Measurements from ENCODE around the gene SRCIN1.
"Not testable (repeated sequence)": the region's sequence is repeated elsewhere in the genome, so short reads cannot be mapped to it uniquely, and the experiment has no call there.

SRCIN1 gene

DNA sequence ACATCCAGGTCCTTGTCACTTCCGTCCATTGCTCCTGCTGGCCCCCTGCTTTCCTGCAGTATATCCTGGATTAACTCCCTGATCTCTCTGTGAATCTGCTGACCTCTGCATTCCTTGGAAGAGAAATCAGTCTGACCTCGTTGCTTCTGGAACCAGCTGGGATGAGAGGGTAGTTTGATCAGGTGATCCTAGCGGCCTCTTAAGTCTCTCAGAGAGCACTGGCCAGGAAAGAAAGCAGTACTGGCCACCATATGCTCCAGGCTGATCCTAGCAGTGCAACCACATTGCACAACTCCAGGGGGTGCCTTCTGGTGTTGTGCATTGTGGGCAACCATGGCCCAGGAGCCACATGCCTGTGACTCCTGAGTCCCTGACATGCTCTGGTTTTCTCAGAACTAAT lies 98.3 kb downstream of the SRCIN1 start:
- no peak for DNase-seq

DNA sequence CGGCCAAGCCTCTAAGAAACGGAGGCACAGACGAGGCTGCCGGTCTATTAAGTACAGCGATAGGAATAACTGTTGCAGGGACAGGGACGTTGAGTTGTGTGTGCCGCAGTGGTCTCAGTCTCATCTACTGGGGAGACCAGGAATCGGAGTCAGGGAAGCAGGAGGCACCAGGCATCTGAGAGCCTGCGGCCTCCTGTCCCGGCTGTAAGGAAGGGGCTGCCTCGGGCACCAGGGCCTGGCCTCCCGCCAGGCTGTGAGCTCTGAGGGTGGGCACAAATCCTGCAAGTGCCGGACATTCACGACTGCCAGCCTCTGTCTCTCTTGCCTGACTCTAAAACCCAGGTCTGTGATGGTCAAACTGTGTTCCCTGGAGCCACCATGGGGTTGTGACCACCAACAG lies 101.5 kb downstream of the SRCIN1 start:
- DNase-seq = no peak

DNA sequence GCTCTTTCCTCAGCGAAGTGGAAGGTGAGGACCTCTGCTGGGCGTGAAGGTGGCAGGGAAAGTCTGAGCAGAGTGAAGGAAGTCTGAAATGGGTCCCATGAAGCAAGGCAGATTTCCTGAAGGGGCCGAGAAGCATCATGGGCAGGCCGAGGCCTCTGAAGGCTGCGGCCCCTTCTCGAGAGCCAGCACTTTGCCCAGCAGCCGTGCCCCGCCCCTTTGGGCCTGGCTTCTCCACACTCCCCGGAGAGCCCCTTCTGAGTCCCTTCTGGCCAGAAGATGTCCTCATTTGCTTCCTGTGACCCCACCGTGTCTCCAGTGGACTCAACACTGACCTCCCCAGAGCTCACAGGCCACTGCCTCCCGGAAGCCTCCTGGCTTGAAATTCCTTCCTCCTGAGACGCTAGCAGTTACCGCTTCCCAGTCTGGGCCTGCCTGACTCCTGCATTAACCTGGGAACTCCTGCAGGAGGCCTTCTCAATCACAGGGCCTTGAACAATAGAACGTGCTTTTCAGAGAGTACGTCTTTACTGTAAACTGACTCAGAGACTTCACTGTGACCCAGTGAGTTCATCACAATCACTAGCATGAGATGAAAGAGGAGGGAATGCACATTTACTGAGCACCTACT lies 102.4 kb downstream of the SRCIN1 start:
- not testable (repeated sequence) for DNase-seq

DNA sequence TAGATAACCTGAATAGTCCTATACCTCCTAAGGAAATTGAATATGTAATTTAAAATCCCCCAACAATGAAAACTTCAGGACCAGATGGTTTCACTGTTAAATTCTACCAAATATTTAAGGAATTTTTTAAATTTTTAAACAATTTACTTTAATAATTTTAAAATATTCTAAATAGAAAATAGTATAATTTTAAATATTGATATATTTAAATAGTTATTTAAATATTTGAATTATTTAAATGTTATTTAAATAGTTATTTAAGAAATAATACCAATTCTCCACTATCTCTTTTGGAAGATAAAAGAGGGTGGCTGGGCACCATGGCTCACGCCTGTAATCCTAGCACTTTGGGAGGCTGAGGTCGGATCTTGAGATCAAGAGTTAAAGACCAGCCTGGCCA lies 104.0 kb downstream of the SRCIN1 start:
- DNase-seq = not testable (repeated sequence)

DNA sequence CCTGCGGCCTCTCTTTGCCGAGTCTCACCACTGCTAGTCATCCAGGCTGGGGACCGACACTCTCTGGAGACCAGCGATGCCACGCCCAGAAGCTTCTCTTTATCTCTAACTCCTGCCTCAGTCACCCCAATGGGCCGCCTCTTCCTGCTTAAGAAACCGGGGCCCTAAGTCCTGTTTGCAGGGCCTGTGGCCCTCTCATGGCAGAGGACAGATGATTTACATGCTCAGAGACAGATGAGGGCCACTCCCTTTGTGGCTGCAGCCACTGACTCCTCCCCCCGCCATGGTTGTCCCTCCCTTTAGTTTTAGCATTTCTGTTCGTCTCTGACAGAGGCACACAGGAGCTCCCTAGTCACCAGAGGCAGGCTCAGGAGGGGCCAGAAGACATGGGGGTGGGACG lies 106.5 kb downstream of the SRCIN1 start:
- DNase-seq = not testable (repeated sequence)

DNA sequence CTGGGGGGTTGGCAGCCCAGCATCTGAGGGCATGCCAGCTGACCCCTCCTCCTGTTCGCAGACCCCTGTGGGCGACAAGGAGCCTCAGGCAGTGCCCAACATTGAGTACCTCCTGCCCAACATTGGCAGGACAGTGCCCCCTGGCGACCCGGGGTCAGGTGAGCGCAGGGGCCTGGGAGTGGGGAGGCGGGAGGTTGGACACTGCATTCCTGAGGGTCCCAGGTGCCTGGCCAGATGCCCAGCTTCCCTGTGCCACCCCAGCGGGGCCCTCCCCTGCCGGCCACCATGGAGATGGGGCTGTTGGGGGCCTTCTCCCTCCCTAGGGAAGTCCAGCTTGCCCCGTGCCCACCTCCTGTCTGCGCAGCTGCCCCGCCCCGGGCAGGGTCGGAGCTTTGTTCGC lies 107.4 kb downstream of the SRCIN1 start:
- no peak for DNase-seq

DNA sequence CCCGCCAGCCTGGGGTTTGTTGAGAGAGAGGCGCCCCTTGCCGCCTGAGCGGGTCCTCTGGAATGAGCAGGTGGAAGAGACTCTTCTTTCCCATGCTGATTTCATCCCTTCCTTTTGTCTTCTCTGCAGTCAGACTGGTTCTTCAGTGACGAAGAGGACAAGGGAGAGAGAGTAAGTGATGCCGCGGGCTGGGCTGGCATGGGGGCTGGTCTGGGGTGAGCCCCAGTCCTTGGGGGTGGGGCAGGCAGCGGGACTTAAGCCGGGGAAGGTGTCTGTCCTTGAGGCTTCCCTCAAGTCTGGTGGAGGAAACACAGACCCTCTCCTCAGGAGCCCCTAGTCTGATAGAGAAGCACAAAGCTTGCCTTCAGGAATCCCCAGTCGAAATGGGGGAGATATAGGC lies 108.1 kb downstream of the SRCIN1 start:
- not testable (repeated sequence) for DNase-seq

DNA sequence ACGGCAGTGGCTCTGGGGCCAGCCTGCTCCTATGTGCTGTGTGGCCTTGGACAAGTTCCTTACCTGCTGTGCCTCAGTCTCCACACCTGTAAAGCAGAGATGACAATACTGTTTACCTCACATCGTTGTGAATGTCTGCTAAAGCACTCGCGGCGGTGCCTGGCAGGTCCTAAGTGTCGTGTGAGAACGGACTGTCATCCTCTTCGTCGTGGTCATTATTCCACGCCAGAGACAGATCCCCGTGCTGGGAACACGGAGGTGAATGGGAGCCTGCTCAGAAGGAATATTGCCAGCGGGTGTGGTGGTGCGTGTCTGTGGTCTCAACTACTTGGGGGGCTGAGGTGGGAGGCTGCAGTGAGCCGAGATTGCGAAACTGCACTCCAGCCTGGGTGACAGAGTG lies 111.6 kb downstream of the SRCIN1 start:
- DNase-seq = not testable (repeated sequence)

DNA sequence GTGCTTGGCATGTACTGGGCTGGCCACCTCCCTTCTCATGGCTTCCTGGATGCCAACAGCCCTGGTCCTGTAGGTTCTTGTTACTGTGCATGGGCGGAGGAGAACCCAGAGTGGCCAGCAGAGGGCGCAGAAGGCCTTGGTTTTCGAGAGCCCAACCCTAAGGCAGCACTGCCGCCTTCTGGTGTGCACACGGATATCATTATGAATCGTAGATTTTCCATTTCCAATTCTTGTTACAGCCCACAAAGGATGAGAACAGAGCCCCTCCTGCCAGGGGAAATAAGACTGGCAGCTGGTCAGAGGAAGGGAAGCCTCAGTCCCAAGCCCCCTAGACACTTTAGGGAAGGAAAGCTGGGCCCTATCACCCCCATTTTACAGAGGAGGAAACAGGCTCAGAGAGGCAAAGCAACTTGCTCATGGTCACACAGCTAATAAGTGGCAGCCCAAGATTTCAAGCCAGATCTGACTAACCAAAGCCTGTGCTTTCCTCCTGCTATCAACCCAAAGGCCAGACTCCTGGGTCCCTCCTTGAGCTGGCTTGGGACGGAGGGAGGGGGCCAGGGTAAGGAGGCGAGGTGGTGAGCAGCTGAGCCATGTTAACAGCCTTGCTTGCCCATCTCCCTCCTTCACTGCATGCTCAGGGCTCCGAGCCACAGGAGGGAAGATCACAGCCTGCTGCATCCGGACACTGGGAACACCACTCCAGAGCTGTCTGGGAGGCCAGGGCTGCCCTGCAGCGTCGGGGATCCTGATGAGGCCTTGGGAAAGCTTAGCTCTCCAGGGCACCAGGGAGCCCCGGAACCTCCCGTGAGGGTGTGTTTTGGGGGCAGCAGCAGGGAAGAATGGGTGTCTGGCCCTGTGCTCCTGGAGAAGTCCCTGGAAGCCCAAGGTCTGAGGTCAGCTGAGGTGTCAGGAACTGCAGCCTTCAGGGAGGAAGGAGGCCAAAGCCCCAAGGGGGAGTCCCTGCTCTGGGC lies 113.4 kb downstream of the SRCIN1 start:
- peak; percentile 92 for DNase-seq

DNA sequence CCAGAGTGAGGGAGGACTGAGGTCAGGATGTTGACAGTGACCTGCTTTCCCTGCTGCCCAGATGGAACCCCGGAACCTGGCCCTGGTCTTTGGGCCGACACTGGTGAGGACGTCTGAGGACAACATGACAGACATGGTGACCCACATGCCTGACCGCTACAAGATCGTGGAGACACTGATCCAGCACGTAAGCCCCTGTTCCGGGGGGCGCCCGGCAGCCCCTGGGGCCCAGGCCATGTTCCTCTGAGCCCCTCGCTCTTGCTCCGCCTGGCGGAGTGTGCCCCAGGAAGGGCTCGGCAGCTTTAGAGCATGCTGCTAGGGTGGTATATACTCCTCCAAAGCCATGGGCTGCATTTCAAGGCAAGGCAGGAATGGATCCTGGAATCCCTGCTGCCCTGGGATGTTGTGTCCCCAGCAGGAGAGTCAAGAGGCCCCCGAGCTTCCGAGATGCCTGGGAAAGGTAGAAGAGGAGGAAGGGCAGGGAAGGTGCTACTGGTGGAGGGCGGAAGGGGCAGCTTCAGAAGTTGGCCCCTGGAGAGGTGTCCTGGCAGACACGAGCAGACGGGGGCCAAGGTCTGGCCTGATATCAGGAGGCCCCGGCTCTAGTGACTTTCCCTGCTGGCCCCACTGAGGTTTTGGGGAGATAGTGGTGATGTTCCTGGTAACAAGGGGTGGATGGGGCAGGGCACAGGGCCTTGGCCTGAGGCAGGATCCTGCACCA lies 114.2 kb downstream of the SRCIN1 start:
- DNase-seq = not testable (repeated sequence)

DNA sequence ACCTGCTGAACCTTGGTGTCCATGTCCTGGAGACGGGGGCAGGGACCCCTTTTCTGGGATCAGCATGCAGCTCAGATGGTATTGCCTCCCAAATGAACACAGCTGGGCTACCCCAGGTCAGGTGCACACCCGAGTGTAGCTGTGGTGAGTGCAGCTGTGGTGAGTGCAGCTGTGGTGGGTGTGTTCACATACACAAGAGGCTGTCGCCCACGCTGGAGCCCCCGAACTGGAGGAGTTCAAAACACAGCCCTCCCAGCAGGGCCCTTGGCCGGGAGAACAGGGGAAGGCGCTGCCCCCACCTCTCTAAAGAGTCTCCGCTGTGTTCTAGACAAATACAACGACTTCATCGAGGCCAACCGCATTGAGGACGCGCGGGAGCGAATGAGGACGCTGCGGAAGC lies 116.0 kb downstream of the SRCIN1 start:
- not testable (repeated sequence) for DNase-seq

DNA sequence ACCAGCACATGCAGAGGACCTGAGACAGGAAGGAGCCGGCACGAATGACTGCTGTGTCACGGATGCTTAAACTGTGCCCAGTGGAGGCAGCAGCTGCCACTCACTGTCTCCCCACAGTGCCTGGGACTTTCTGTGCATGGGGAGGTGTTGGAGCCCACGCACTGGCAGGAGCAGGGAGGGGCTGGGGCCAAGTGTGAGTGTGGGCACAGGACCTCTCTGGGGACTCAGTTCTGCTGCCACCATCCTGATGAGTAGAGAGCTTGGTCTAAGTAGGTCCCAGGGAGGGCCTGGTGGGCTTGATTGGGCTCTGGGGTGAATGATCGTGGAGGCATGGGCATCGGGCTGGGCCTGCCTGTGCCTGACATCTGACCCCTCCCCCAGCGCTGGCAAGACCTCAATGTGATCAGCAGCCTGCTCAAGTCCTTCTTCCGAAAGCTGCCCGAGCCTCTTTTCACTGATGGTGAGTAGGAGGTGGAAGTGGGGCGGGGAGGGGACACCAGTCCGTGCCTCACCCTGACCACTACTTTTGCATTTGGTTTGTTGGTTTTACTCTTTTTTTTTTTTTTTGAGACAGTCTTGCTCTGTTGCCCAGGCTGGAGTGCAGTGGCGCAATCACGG lies 120.0 kb downstream of the SRCIN1 start:
- DNase-seq = peak; percentile 57

DNA sequence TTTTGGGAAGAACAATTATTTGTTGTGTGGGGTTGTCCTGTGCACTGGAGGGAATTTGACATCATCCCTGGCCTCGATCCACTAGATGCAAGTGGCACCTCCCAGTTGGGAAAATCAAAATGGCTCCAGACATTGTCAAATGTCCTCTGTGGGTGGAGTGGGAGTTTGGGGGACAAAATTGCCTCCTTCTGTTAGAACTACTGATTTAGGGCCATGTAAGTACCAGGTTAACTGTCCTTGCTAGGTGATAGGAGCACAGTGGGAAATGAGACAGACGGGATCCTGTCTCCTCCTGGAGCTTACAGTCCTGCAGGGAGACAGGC lies 120.6 kb downstream of the SRCIN1 start:
- DNase-seq = no peak

DNA sequence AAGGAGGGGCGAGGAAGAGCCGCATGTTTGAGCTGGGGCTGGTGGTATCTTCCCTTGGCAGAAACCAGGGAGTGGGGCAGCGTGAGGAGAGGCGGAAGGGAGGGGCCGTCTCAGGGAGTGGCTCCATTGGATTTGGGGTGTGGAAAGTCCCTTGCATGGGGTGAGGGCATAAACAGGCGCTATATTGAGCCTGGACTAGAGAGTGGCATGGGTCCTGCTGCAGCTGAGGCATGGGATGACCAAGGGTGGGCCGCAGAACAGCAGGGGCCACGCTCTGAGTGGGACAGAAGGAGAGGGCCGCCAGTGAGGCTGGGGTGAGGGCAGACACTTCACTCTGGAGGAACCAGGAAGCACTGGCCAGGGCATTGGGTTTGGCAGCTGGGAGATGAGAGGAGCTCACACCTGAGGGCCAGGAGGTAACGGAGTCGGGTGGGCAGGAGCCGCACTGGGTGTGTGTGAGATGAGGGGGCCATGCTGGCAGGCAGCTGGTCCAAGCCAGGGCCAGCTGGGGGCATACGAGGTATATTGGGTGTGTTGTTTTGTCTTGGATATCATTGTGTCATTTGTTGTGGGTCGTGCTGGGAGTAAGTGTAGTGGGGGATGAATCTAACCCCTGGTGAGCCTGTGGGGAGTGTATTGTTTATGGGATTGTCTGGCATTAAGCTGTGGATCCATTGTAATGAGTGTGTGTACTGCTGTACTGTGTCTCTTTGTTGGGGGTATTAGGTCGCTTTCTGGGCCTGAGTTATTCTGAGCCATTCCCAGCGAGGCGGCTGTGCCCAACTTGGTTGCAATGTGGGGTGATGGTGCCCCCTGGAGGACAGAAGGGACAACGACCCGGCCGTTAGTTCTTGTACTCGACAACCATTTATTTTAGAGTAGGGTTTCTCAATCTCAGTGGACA lies 121.3 kb downstream of the SRCIN1 start:
- peak; percentile 72 for DNase-seq

DNA sequence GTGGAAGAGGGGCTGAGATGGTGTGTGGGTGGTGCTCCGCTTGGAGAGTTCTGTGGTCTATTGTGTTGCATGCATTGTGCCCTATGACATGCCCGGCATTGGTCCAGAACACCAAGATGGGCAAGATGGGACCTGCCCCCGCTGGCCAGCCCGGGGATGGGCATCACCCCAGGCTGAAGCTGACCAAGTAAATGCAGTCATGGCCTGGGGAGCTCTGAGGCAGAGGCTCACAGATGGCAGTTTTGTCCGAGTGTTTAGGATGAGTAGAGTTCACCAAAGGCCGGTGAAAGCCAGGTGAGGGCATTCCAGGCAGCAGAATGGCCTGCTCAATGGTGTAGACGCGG lies 123.1 kb downstream of the SRCIN1 start:
- DNase-seq = not testable (repeated sequence)

DNA sequence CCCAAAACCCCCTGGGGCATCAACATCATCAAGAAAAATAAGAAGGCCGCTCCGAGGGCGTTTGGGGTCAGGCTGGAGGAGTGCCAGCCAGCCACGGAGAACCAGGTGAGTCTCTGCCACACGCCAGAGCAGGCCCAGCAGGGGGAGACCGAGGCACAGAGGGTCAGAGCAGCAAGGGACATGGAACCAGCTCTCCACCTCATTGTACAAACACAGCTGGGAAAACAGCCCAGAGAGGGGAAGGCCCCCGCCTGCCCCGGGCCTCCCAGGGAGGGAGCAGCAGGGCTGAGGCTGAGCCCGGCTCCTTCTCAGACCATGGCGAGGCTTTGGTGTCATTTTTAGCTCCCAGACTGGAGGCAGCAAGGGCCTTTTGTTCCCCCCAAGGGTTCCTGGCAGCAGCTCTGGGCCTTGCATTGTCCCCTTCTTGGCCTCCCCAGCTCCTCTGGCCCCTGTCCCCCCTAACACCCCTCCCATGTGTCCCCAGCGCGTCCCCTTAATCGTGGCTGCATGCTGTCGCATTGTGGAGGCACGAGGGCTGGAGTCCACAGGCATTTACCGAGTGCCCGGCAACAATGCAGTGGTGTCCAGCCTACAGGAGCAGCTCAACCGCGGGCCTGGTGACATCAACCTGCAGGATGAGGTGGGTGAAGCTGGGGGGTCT lies 123.6 kb downstream of the SRCIN1 start:
- DNase-seq = not testable (repeated sequence)
